GM12872 (cell line): Measurements from ENCODE around the gene ERCC6L2.

ENCODE experiments used
- TF ChIP-seq, protein P1 (sequence below): IDR thresholded peaks from 3 replicates; pipeline ENCODE4 v1.5.1; 2011; ENCODE audit warnings: low read depth, mild to moderate bottlenecking, low read length, moderate library complexity; ENCODE audit not compliant: insufficient read depth

ERCC6L2 gene

DNA sequence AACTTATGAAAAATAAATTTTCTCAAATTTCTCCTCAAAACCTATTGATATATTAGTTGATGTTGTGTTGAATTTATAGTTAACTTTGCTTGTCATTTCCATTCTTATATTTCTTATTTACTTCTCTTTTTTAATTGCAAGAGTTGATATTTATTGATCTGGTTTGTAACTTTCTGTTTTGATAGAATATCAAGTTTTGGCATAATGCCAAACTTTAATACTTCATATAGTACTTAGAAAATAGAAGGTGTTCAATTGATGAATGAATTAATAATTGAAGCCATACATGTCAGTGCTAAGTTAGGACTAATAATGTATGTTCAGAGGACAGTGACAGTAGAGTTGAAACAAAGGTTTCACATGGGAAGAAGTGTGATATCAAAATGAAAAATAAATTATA is 27.9 kb downstream of the ERCC6L2 start:
- TF ChIP-seq, protein P1, sequence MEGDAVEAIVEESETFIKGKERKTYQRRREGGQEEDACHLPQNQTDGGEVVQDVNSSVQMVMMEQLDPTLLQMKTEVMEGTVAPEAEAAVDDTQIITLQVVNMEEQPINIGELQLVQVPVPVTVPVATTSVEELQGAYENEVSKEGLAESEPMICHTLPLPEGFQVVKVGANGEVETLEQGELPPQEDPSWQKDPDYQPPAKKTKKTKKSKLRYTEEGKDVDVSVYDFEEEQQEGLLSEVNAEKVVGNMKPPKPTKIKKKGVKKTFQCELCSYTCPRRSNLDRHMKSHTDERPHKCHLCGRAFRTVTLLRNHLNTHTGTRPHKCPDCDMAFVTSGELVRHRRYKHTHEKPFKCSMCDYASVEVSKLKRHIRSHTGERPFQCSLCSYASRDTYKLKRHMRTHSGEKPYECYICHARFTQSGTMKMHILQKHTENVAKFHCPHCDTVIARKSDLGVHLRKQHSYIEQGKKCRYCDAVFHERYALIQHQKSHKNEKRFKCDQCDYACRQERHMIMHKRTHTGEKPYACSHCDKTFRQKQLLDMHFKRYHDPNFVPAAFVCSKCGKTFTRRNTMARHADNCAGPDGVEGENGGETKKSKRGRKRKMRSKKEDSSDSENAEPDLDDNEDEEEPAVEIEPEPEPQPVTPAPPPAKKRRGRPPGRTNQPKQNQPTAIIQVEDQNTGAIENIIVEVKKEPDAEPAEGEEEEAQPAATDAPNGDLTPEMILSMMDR = no peak

DNA sequence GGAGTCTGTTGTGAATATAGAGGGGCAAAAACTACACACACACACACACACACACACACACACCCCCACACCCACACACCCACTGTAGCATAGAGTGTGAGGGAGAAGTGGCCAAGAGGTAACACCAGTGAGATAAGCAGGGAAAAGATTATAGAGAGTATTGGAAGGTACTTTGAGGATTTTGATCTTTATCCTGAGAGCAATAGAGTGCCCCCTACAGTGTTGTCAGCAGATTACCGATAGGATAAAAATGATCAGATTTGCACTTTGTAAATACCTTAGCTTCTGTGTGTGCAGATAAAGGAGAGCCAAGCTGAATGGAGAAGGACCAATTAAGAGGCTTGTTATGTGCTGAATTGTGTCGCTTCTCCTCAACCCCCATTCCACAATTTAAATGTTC is 32.3 kb downstream of the ERCC6L2 start:
- TF ChIP-seq, protein P1 = peak; percentile 51

GRCh38 chr9:95910023-95910707 is 34.7 kb downstream of the ERCC6L2 start:
- TF ChIP-seq, protein P1 = no peak

DNA sequence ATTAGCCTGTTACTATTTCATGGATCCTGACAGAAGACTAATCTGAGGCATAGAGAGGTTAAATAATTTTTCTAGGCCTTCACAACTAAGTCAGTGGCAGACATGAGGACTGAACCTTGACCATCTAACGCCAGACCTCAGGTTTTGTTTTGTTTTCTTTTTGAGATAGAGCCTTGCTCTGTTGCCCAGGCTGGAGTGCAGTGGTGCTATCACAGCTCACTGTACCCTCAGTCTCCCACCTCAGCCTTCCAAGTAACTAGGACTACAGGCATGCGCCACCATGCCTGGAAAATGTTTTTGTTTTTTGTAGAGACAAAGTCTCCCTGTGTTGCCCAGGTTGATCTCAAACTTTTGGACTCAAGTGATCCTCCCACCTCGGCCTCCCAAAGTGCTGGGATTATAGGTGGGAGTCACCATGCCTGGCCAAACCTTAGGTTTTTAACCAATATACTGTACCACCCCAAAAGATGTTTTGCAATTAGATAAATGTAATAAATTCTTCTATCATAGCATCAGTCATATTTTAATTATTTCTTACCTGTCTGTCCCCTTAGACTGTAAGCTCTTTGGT is 35.4 kb downstream of the ERCC6L2 start:
- TF ChIP-seq, protein P1 = no peak

- TF ChIP-seq, protein P1 = no peak
Observed at GRCh38 chr9:95912773-95913172, 37.3 kb downstream of the ERCC6L2 start.

GRCh38 chr9:95920017-95920416 is 44.5 kb downstream of the ERCC6L2 start:
- TF ChIP-seq, protein P1 = no peak

- TF ChIP-seq, protein P1 = no peak
Observed at GRCh38 chr9:95923794-95924193, 48.3 kb downstream of the ERCC6L2 start.
